Skin epidermis (tissue), 12 donors: Measurements from ENCODE around the gene PLXNA3.
A peak's percentile ranks its signal among the peaks of the same experiment; 100 is the strongest.

Source experiments
- H3K27ac ChIP-seq, 21 experiments: fragments of 200-600 bp; sonication (generic) in 11 of 21; one replicate each; pipeline ENCODE4 v1.5.0; 2020; ENCODE audit warnings: mild to moderate bottlenecking in 3 of 21, inconsistent platforms in 2 of 21, moderate library complexity in 2 of 21
- H3K4me3 ChIP-seq, 7 experiments: fragments of 200-600 bp; sonication (generic) in 2 of 7; one replicate each; pipeline ENCODE4 v1.5.0; 2020; ENCODE audit warnings: inconsistent platforms in 2 of 7, mild to moderate bottlenecking in 2 of 7, moderate library complexity in 1 of 7

The PLXNA3 gene

DNA sequence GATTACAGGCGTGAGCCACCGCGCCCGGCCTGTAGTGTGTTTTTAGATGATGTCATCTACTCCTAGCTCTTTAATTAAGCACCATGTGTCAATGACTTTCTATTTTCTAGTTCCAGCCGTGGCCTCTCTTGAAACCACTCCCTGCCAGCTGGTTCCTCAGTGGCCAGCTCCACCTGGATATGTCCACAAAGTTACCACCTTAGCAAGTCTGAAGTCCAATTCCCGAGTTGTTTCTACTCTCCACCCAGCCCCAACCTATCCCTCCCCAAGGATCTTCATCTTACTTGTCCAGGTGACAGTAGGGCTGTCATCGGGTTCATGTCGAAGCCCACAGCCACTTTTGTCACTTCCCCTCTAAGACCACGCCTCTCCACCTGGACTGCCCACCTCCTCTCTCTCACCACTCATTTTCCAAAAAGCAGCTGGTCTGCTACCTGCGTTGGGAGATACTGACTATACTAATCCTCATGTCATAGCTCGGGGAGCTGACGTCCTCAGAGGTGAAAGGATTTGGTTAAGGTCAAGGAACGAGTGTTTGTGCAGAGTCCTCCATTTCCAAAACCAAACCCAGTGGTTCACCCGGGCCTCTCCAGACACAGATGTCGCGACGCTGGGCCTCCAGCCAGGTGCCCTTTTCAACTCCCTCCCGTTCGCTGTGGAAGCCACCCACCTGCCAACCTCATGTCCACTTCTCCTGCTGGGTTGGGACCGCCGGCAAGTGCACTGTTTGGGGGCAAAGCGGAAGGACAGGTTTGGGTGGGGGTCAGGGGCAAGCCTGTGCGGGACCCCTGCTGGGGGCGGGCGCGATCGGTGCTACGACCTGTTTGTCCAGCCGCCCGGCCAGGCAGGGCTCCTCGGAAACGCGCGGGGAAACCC is 57.2 kb downstream of the PLXNA3 start:
- peak overlapping the region; percentile 50 to 95 (median 90) for H3K27ac ChIP-seq
- H3K4me3 ChIP-seq: peak overlapping the region; percentile 39 to 75 (median 66)

DNA sequence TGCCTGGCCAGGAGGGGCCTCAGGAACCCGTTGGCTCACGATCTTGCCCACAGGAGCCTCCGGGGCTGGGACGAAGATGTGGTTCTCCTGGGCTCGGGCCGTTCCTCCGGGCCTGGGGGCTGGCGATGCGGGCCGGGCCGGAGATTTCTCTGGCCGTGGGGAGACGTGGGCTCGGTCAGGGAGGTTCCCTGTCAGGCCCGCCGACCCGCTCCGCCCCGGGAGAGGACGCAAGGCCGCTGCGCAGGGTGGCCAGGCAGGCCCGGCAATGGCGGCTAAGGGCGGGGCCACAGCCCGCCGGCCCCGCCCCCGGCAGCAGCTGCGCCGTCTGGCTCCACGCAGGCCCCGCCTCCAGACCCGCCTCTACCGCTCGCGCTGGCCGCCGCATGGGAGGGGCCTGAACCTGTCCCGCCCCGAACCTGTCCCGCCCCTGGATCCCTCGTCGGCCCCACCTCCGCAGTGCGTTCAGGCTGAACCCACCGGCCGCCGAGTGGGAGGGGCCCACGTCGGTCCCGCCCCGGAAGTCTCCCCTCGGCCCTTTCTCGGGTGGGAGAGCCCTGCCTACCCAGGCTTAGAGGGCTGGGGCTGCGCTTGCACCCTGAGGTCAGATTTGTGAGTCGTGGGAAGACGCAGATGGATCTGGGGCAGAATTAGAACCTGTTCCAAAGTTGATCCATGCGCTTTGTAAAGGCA is 58.0 kb downstream of the PLXNA3 start, which contains the start of gene FAM3A:
Gene FAM3A, minus strand, starts transcription at position 267 of the 690 bp plus-strand sequence. CDS start 460 bp downstream, outside the sequence.
- peak within 1 kb of the TSS; percentile 57 to 95 (median 90) for H3K27ac ChIP-seq
- peak within 1 kb of the TSS; percentile 39 to 75 (median 66) for H3K4me3 ChIP-seq

DNA sequence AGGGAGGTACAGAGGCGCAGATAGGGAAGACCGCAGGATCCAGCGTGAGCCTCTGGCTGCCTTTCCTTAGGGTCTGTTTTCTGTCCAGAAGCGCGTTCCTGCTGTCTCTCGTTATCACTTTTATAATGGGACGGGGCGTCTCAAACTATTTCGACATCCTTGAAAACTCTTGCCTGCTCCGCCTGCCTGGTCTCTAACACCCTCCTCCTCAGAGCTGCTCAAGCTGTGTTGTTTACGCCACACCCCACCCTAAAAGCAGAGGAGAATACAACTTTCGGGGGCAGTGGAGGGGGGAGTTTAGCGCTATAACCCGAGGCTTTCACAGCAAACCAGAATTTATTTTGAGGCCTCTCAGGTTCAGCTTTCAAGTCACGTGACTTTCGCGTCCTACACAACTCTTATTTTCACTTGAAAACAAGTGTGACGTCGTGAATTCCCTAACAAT is 58.6 kb downstream of the PLXNA3 start:
- peak overlapping the region in 20 of 21 experiments; percentile 51 to 95 (median 76) for H3K27ac ChIP-seq
- H3K4me3 ChIP-seq: peak overlapping the region; percentile 39 to 75 (median 66)

- peak overlapping the region in 19 of 21 experiments; percentile 36 to 95 (median 76) for H3K27ac ChIP-seq
- H3K4me3 ChIP-seq: peak overlapping the region in 5 of 7 experiments; percentile 39 to 69 (median 66)
These were observed 59.2 kb downstream of the PLXNA3 start for GRCh38 chrX:154517101-154517781.

DNA sequence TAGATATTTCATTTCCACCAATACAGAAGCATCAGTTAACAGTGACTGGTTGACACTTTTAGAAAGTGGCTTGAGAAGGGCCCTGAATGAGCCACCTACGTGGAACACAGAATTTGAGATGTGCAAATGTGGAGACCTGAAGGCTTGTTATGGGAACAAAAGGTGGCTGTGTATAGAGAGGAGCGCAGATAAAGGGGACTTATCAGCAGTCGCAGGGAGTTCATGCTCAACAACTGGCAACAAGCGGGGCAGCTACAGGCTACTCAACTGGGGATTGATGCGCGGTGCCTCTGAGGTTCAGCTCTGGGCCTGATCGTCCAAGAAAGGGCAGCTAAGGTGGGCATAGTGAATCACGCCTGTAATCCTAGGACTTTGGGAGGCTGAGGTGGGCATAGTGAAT is 61.3 kb downstream of the PLXNA3 start:
- Histone ChIP-seq H3K27ac (no peak overlapping the region), H3K4me3 (no peak overlapping the region)

DNA sequence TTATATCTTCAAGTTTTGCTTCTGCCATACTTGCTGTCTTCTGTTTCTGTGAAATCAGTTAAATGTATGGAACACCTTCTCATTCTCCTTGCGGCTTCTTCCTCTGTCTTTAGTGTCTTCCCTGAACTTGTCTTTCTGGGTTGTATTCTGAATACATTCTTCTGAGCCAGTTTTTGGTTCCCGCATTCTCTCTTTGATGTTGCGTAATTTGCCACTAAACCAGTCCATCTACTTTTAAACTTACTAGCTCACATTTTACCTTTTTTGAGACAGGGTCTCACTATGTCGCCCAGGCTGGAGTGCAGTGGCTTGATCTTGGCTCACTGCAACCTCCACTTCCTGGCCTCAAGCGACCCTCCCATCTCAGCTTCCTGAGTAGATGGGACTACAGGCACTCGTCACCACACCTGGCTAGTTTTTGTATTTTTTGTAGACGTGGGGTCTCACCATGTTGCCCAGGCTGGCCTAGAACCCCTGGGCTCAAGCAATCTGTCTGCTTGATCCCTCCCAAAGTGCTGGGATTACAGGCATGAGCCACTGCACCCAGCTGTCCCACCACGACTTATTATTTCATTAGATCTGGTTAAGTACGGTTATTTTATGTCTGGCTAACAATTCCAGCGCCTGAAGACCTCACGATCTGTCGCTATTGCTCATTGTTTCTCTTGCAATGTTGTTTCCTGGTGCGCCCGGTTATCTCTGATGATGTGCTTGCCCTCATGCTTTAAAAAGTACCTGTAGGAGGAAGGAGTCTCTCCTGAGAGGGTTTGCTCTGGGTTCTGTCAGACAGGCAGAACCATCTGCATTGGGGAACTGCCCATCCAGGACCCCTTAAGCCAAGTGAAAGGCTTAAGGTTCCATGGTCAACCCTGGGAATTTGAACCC is 67.8 kb downstream of the PLXNA3 start:
- peak overlapping the region in 9 of 21 experiments; percentile 35 to 79 (median 49) for H3K27ac ChIP-seq
- no peak overlapping the region for H3K4me3 ChIP-seq

GRCh38 chrX:154526901-154527675 is 69.0 kb downstream of the PLXNA3 start:
- peak overlapping the region in 3 of 7 experiments; percentile 3 to 20 (median 12) for H3K4me3 ChIP-seq
- peak overlapping the region in 18 of 21 experiments; percentile 9 to 79 (median 70) for H3K27ac ChIP-seq
